Stomach (tissue), 19 donors: ENCODE data around the gene TANC1. TPM values are rescaled to one million over a fixed set of nuclear protein-coding genes. Genes with fewer than 3 reads are reported as not detected.

Source experiments
- DNase-seq, 2 donors: peaks; one replicate each; pipeline versions ENCODE4 v3.0.0 to v3.0.0-alpha.2; 2013 to 2019
- H3K27ac ChIP-seq, 5 donors: fragments of 200-600 bp in 4 of 5; sonication (generic) in 4 of 5; one replicate each; pipeline ENCODE4 v1.5.1; 2013 to 2019; ENCODE audit warnings: mild to moderate bottlenecking in 1 of 5, moderate library complexity in 1 of 5
- H3K27me3 ChIP-seq, 3 donors: fragments of 200-600 bp; sonication (generic); one replicate each; pipeline ENCODE4 v1.5.1; 2017 to 2019; ENCODE audit warnings: mixed run types in 1 of 3
- H3K36me3 ChIP-seq, 4 donors: fragments of 200-600 bp; sonication (generic); 1 replicate in 3 of 4; 2 replicates in 1 of 4; pipeline ENCODE4 v1.5.1; 2016 to 2019
- H3K4me1 ChIP-seq, 4 donors: fragments of 200-600 bp; sonication (generic); one replicate each; pipeline ENCODE4 v1.5.1; 2016 to 2019
- H3K4me3 ChIP-seq, 4 donors: fragments of 200-600 bp; sonication (generic) in 3 of 4; one replicate each; pipeline ENCODE4 v1.5.1; 2016 to 2019; ENCODE audit warnings: mild to moderate bottlenecking in 1 of 4
- H3K9me3 ChIP-seq, 4 donors: fragments of 200-600 bp; sonication (generic); one replicate each; pipeline ENCODE4 v1.5.1; 2016 to 2019
- CTCF ChIP-seq, 7 experiments: fragments of 450-650 bp in 4 of 7; fragments of 200-600 bp in 3 of 7; sonication (generic) in 3 of 7; IDR thresholded peaks; one replicate each; pipeline ENCODE4 v1.5.1; 2016 to 2019; ENCODE audit warnings: antibody characterized with exemption in 7 of 7, control low read depth in 2 of 7, mild to moderate bottlenecking in 1 of 7
- EP300 ChIP-seq: sonication (generic); formaldehyde crosslinking; IDR thresholded peaks from one replicate; pipeline ENCODE4 v1.6.1; 2017; ENCODE audit warnings: antibody characterized with exemption
- POLR2A ChIP-seq, 4 donors: fragments of 450-650 bp; IDR thresholded peaks; one replicate each; pipeline ENCODE4 v1.6.1; 2016; ENCODE audit warnings: antibody characterized with exemption in 4 of 4, control low read depth in 2 of 4, mild to moderate bottlenecking in 1 of 4, moderate library complexity in 1 of 4
- POLR2AphosphoS5 ChIP-seq, 3 donors: sonication (generic); formaldehyde crosslinking; IDR thresholded peaks; one replicate each; pipeline ENCODE4 v1.6.1; 2016; ENCODE audit warnings: antibody characterized with exemption in 3 of 3
- WGBS, 5 donors: extraction: QIAGEN DNeasy Blood & Tissue Kit in 3 of 5; methylation state at CpG; one replicate each; pipeline versions ENCODE4 v1.1.5 to v1.1.7; 2013 to 2018; 5-methylcytosine and 5-hydroxymethylcytosine counted together
- intact Hi-C: fragments of 100-400 bp; cut with DNase I; formaldehyde crosslinking; loops from one replicate; pipeline ENCODE4 v1.15.1; 2023; ENCODE audit warnings: low total_unique reads
- long read RNA-seq, 10 donors: transcript quantifications; one replicate each; lab custom pipeline, GENCODE V29; 2026
- polyA plus RNA-seq, 3 donors: library from polyadenylated mRNA; stranded (reverse); fragments of 200-250 nt; gene quantifications; one replicate each; pipeline ENCODE4 v1.2.3, GENCODE V29; 2013
- total RNA-seq, 5 donors: library from RNA; depleted of rRNA; stranded (reverse); fragments of >200 nt; gene quantifications; one replicate each; pipeline versions ENCODE4 v1.1.0 to v1.2.3, GENCODE V29; 2014 to 2016
- donor health status: healthy with polysubstance abuse.
- donor health status: Bipolar disorder and iron deficiency.
- donor health status: healthy.

The TANC1 gene
- total RNA-seq (10 to 100 TPM; 35.1 to 59.7 (median 43.8) TPM), polyA plus RNA-seq (10 to 100 TPM in 1 of 3 donors, 1 to 10 TPM in 2; 4.9 to 13.6 (median 5.5) TPM)
- long read RNA-seq, donor 1, full-length matches to known transcripts, result 1 of 1 reads
- long read RNA-seq, donor 1, partial matches to known transcripts, result 0 of 1 reads
- long read RNA-seq, donor 1, other reads (novel, unspliced or antisense), result 0 of 1 reads
- long read RNA-seq, donor 2, result 0 reads
- long read RNA-seq, donor 3, result 0 reads
- long read RNA-seq, donor 4, result 0 reads
- long read RNA-seq, donor 5, result 0 reads
- long read RNA-seq, donor 6, result 0 reads
- long read RNA-seq, donor 7, full-length matches to known transcripts, result 1 of 1 reads
- long read RNA-seq, donor 7, partial matches to known transcripts, result 0 of 1 reads
- long read RNA-seq, donor 7, other reads (novel, unspliced or antisense), result 0 of 1 reads
- long read RNA-seq, donor 8, result 0 reads
- long read RNA-seq, donor 9, result 0 reads
- long read RNA-seq, donor 10, result 0 reads

- H3K9me3 ChIP-seq, result no peaks in the 10 kb centered on the region
- peaks cover 21 to 45% (median 42%) of the 10 kb centered on the region in 4 donors for H3K4me1 ChIP-seq
- no peaks in the 10 kb centered on the region for H3K36me3 ChIP-seq
- peak; percentile 96 to 98 for DNase-seq
- peak within 1 kb of the TSS; percentile 88 to 99 (median 91) for H3K27ac ChIP-seq
- H3K4me3 ChIP-seq, result peak within 1 kb of the TSS; percentile 62 to 85 (median 74)
- intact Hi-C loops, result no loop called here
- TF ChIP-seq POLR2AphosphoS5 (IDR thresholded peaks at IDR 0.05) (peak; percentile 84 to 94 (median 94)), CTCF (IDR thresholded peaks at IDR 0.05) (no peak), EP300 (no peak), POLR2A (IDR thresholded peaks at IDR 0.05) (peak in 1 of 4 donors; percentile 62)
- 0 to 1% (median 0%) methylated on average over 55 to 92 of the region's 92 CpGs for WGBS, 5 donors
- peaks cover 0 to 15% (median 0%) of the 10 kb centered on the region in 3 donors for H3K27me3 ChIP-seq
These were observed at the start of gene TANC1 for GRCh38 chr2:158968396-158969161. Gene TANC1 (plus strand): TSS chr2:158968640. CDS start chr2:159065911, 97,271 bp downstream.

GRCh38 chr2:158921599-158922408, 46.6 kb upstream of the TANC1 start:
- DNase-seq, result no peak

GRCh38 chr2:158922601-158923000, 45.8 kb upstream of the TANC1 start:
- WGBS, 5 donors, result 67 to 90% (median 75%) methylated on average over 1 of the region's 1 CpG
- Histone ChIP-seq H3K4me3 (no peak overlapping the region), H3K9me3 (no peaks in the 10 kb centered on the region), H3K27ac (no peak overlapping the region), H3K4me1 (no peaks in the 10 kb centered on the region), H3K27me3 (no peaks in the 10 kb centered on the region), H3K36me3 (no peaks in the 10 kb centered on the region)
- DNase-seq, result no peak
- intact Hi-C loops, result no loop called here
- no peak for TF ChIP-seq POLR2A (IDR thresholded peaks at IDR 0.05)
- no peak for TF ChIP-seq CTCF (IDR thresholded peaks at IDR 0.05)
- TF ChIP-seq POLR2AphosphoS5 (IDR thresholded peaks at IDR 0.05), result no peak

More at GRCh38 chr2:158921599-158922408, 46.6 kb upstream of the TANC1 start:
- Histone ChIP-seq H3K9me3 (no peaks in the 10 kb centered on the region), H3K27me3 (no peaks in the 10 kb centered on the region), H3K4me3 (no peak overlapping the region), H3K36me3 (no peaks in the 10 kb centered on the region), H3K4me1 (no peaks in the 10 kb centered on the region), H3K27ac (no peak overlapping the region)
- intact Hi-C loops, result no loop called here
- TF ChIP-seq EP300, result no peak
- TF ChIP-seq POLR2A (IDR thresholded peaks at IDR 0.05), result no peak
- 81 to 93% (median 87%) methylated on average over 8 to 15 of the region's 15 CpGs for WGBS, 5 donors

GRCh38 chr2:158923180-158923594, 45.3 kb upstream of the TANC1 start:
- no peak overlapping the region for H3K27ac ChIP-seq
- H3K9me3 ChIP-seq, result no peaks in the 10 kb centered on the region
- H3K4me3 ChIP-seq, result no peak overlapping the region
- H3K27me3 ChIP-seq, result no peaks in the 10 kb centered on the region
- H3K4me1 ChIP-seq, result no peaks in the 10 kb centered on the region
- H3K36me3 ChIP-seq, result no peaks in the 10 kb centered on the region
- peak in 1 of 2 donors; percentile 16 for DNase-seq
- 48 to 63% (median 60%) methylated on average over 3 of the region's 3 CpGs for WGBS, 5 donors
- no peak for TF ChIP-seq CTCF (IDR thresholded peaks at IDR 0.05)
- TF ChIP-seq POLR2A (IDR thresholded peaks at IDR 0.05), result no peak
- TF ChIP-seq EP300, result no peak
- no peak for TF ChIP-seq POLR2AphosphoS5 (IDR thresholded peaks at IDR 0.05)
- intact Hi-C loops, result no loop called here
